NCI-H526 treated with DMSO at 0.1 percent for 48 hours (cell line): Measurements from ENCODE around the gene COG7.
"Not testable (repeated sequence)": the region's sequence is repeated elsewhere in the genome, so short reads cannot be mapped to it uniquely, and the experiment has no call there.

Source experiments
- DNase-seq: peaks from one replicate; lab custom pipeline; 2025; lab: John Stamatoyannopoulos, UW

Gene COG7

DNA sequence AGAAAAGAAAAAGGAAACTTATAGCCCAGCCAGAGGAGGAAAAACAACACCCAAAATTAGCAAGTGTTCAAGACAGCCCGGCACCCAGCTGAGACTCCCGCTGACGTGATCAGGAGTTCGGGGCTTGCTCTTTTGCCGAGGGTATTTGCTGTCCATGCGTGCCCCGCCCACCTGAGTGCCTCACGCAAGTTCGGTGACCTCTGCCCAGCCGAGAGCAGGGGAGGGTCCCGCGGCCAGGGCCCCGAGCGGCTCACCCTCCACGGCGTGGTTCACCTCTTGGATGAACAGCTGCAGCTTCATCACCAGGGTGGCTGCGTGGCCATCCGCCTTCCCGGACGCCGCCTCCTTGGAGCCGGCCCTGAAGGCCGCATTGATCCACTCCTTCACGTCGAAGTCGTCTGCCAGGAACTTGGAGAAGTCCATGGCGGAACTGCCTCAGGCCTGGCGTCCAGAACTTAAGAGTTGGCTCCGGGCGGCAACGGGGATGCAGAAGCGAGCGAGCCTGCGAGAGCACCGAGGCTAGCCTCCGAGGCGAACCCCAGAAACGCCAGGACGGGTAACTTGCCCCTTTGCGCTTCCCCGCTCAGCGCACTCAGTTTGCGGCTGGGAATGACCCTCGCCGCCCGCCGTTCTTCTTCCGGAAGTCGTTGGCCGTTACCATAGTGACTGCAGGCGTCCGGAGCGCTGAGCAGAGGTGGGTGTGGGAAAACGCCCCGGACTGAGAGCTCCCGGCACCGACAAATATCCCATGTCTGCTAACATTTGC, at the start of gene COG7:
Gene COG7, minus strand, starts transcription at position 618 of the 766 bp plus-strand sequence. Its CDS starts 195 bp downstream, at position 423.
- DNase-seq = peak; percentile 45

DNA sequence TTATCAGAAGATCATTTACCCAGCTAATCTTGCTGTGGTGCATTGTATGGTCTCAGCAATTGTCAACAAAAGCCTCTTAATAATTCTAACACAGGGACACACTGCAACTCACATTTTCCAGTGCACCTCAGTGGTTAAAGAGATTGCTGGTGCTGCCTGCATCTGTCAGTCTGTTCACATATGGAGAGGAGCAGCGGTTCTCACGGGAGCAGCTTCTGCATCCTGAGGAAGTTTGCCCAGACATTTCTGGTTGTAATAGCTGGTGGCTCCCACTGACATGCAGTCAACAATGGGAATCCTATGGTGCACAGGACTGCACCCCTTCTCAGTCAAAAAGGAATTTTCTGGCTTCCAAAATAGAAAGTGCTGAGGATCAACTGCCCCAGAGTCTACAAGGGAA, 49.5 kb upstream of the COG7 start:
- no peak for DNase-seq

- DNase-seq = no peak
Observed at GRCh38 chr16:23501291-23501690, 48.3 kb upstream of the COG7 start.

GRCh38 chr16:23500862-23501225, 47.9 kb upstream of the COG7 start:
- DNase-seq = no peak

DNA sequence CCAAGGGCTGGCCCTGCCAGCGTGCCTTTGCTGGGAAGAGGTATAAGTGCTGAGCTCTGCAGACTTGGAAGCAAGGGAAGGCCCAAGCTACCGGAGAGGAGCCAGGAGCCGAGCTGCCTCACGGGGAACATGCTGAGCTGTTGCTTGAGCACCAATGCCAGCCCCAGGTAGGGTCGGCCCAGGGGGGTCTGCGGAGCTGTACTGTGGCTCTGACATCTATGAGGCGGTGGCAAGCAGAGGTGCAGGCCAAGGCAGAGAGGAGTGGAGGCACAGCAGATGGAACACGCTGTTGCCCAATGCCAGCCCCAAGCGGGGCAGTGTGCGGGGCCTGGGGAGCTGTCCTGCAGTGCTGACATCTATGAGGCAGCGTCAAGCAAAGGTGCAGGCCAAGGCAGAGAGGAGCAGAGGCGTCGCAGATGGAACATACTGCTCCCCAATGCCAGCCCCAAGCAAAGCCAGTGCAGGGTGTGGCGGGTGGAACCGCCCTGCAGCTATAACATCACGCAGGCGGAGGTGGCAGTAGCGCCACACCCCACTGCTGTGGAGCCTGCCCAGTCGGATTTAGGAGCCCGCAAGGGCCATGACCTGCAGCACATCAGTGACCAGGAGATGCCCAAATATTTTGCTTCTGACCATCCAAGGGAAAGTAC, 47.3 kb upstream of the COG7 start:
- no peak for DNase-seq

- DNase-seq = no peak
Observed at GRCh38 chr16:23499801-23500200, 46.8 kb upstream of the COG7 start.

- no peak for DNase-seq
Observed at GRCh38 chr16:23498863-23499262, 45.9 kb upstream of the COG7 start.

- no peak for DNase-seq
Observed at GRCh38 chr16:23497543-23497868, 44.5 kb upstream of the COG7 start.

DNA sequence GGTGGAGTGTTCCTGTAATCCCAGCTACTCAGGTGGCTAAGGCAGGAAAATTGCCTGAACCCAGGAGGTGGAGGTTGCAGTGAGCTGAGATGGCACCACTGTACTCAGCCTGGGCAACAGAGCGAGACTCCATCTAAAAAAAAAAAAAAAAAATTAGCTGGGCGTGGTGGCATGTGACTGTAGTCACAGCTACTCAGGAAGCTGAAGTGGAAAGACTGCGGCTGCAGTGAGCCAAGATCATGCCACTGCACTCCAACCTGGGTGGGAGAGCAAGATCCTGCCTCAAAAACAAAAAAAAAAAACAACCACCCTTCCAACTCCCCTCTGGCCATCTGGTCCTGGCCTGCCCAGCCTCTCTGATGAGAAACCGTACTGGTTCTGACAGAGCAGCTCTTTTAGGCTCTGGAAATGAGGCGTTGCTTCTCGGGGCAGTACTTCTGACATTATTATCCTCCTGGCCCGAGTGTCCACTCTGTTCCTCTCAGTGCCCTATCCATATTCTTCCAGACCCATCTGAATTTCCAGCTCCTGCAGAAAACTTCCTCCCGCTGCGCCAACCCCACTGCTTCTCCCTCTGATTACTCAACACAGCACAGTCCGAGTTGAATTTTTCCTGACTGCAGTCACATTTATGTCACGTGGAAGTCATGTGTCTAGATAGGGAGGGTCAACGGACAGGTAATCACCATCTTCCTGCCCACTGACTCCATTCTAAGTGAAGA, 44.0 kb upstream of the COG7 start:
- no peak for DNase-seq

DNA sequence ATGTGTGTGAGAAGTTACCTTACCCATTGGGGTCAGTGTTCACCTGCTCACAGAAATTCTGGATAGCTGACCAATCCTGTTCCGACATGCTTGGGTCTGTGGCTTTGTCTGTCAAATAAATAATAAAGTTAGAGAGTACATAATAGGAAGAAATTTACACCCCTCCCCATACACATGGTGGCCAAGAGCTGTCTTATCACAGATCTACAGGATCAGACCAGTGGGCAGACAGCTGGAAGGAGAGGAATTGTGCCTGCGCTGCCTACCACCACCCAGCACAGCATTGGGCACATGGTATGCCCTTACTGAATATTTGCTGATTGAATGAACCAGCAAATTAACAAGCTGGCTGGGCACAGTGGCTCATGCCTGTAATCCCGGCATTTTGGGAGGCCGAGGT, 42.7 kb upstream of the COG7 start:
- no peak for DNase-seq

GRCh38 chr16:23494188-23494587, 41.2 kb upstream of the COG7 start:
- DNase-seq = no peak

GRCh38 chr16:23491490-23492391, 38.8 kb upstream of the COG7 start:
- no peak for DNase-seq

GRCh38 chr16:23486480-23486879, 33.5 kb upstream of the COG7 start:
- no peak for DNase-seq

DNA sequence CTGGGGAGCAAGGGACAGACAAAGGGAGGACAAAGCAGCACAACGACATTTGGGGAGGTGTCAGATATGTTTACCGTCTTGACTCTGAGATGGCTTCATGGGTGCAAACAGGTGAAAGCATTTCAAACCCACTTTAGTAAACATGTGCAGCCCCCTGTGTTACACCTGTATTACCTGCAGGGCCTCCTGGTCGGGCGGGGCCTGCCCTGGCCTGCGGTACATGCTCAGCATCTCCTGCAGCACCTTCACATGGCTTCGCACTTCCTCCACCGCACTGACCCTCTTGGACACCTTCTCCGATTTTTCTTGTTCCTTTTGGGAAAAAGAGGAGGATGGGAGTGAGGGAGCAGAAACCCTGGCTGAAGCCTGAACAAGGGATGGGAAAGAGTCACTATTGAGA, 32.9 kb upstream of the COG7 start:
- no peak for DNase-seq

GRCh38 chr16:23485257-23485614, 32.2 kb upstream of the COG7 start:
- DNase-seq = no peak

GRCh38 chr16:23484510-23485256, 31.7 kb upstream of the COG7 start:
- no peak for DNase-seq

- not testable (repeated sequence) for DNase-seq
Observed at GRCh38 chr16:23483492-23483891, 30.5 kb upstream of the COG7 start.

DNA sequence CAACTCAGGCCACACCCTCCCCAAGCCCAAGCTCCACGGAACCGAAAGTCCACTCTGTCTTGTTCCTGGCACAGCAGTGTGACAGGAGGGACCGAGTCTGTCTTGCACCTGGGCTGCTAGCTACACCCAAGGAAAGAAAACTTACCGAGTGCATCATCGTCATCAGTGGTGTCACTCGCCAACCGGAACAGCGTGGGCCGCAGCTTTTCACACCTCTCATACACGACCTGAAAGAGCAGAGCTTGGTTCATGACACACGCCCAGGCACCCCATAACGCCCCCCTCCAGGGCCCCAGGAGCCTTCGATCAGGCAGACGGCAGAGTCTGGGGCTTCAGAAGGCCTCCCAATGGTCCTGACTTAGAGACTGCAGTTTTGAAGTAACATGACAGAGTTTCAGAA, 29.8 kb upstream of the COG7 start:
- DNase-seq = no peak

DNA sequence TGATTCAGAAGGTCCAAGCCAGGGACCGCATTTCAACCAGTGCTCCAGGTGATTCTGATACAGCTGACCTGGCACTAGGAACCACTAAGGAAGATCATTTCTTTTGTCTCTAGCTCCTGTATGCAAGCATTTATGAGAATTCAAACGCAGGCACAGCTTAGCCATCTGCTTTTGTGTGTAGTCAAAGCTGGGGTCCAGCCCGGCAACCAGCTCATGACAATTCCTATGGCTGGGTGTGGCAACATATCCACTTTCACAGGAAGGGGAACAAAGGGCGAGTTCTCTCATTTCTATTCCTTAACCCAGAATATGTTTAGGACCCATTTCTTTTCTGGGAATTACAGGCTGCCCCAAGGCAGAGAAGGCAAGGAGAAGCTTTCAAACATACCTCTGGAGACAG, 27.3 kb upstream of the COG7 start:
- no peak for DNase-seq

DNA sequence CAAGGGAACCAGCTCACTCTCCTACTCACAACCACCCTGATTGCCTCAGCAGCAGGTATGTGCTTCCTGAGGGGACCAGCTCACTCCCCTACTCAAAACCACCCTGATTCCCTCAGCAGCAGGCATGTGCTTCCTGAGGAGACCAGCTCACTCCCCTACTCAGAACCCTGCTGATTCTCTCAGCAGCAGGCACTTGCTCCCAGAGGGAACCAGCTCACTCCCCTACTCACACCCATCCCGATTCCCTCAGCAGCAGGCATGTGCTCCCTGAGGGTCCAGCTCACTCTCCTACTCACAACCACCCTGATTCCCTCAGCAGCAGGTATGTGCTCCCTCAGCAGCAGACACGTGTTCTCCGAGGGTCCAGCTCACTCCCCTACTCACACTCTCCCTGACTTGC, 26.1 kb upstream of the COG7 start:
- DNase-seq = no peak

- DNase-seq = no peak
Observed at GRCh38 chr16:23478566-23478965, 25.6 kb upstream of the COG7 start.

- no peak for DNase-seq
Observed at GRCh38 chr16:23476289-23476688, 23.3 kb upstream of the COG7 start.
